Calu3 (cell line): ENCODE results near the gene ANKRD37. TPM values are rescaled to one million over a fixed set of nuclear protein-coding genes. Genes with fewer than 3 reads are reported as not detected.

Source experiments
- BruUV-seq: library from RNA; stranded (reverse); fragments of 400-500 nt; replicated peaks from 2 replicates; lab custom pipeline; 2021; lab: Mats Ljungman, UMichigan
- CTCF ChIA-PET: fragments of 300-600 bp; sonication (Branson Sonifier 250); formaldehyde crosslinking; loops from one replicate; lab custom pipeline; 2022; ENCODE audit warnings: antibody characterized with exemption; lab: Charles Lee
- DNase-seq: peaks from one replicate; pipeline ENCODE4 v3.0.0; 2022
- H3K27ac Mint-ChIP-seq: one replicate; pipeline ENCODE4 v1.8.0; 2022; ENCODE audit warnings: mixed read lengths; ENCODE audit not compliant: unreplicated experiment
- H3K27me3 Mint-ChIP-seq: one replicate; pipeline ENCODE4 v1.8.0; 2022; ENCODE audit warnings: mixed read lengths; ENCODE audit not compliant: unreplicated experiment
- H3K36me3 Mint-ChIP-seq: one replicate; pipeline ENCODE4 v1.8.0; 2022; ENCODE audit warnings: mild to moderate bottlenecking, moderate library complexity, mixed read lengths; ENCODE audit not compliant: insufficient read depth, unreplicated experiment
- H3K4me1 Mint-ChIP-seq: one replicate; pipeline ENCODE4 v1.8.0; 2022; ENCODE audit warnings: mild to moderate bottlenecking, low read depth, mixed read lengths; ENCODE audit not compliant: unreplicated experiment
- H3K4me3 Mint-ChIP-seq: one replicate; pipeline ENCODE4 v1.8.0; 2022; ENCODE audit warnings: mild to moderate bottlenecking, low read depth, moderate library complexity, mixed read lengths; ENCODE audit not compliant: unreplicated experiment
- H3K9me3 Mint-ChIP-seq: one replicate; pipeline ENCODE4 v1.8.0; 2022; ENCODE audit warnings: low read depth, mixed read lengths; ENCODE audit not compliant: unreplicated experiment
- intact Hi-C: fragments of 100-400 bp; cut with micrococcal nuclease; formaldehyde crosslinking; loops from one replicate; pipeline ENCODE4 v1.10.0; 2022; ENCODE audit not compliant: unreplicated experiment
- total RNA-seq: library from RNA; stranded (reverse); gene quantifications from 2 replicates; pipeline ENCODE4 v1.2.3, GENCODE V29; 2022
- TF ChIP-seq, protein P1 (sequence below): fragments of 200-600 bp; IDR thresholded peaks from one replicate; pipeline ENCODE4 v1.8.0; 2022; ENCODE audit warnings: antibody characterized with exemption; ENCODE audit not compliant: unreplicated experiment

ANKRD37 gene
- total RNA-seq, 1 experiment from 2014 or later = 4.4 TPM

DNA sequence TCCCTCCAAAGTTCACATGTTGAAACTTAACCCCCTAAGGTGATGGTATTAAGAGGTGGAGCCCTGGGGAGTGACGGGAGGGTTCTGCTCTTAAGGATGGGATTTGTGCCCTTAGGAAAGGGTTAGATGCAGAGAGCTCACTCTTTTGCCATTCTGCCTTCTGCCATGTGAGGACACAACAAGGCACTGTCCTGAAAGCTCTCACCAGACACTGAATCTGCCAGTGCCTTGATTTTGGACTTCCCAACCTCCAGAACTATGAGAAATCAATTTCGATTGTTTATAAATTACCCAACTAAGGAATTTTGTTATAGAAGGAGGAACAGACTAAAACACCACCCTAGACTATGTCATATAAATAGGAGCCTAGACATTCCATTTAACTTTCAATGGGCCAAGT is 12.6 kb upstream of the ANKRD37 start:
- H3K4me3 Mint-ChIP-seq = no peak overlapping the region
- no peaks in the 10 kb centered on the region for H3K36me3 Mint-ChIP-seq
- no peaks in the 10 kb centered on the region for H3K9me3 Mint-ChIP-seq
- TF ChIP-seq, protein P1, sequence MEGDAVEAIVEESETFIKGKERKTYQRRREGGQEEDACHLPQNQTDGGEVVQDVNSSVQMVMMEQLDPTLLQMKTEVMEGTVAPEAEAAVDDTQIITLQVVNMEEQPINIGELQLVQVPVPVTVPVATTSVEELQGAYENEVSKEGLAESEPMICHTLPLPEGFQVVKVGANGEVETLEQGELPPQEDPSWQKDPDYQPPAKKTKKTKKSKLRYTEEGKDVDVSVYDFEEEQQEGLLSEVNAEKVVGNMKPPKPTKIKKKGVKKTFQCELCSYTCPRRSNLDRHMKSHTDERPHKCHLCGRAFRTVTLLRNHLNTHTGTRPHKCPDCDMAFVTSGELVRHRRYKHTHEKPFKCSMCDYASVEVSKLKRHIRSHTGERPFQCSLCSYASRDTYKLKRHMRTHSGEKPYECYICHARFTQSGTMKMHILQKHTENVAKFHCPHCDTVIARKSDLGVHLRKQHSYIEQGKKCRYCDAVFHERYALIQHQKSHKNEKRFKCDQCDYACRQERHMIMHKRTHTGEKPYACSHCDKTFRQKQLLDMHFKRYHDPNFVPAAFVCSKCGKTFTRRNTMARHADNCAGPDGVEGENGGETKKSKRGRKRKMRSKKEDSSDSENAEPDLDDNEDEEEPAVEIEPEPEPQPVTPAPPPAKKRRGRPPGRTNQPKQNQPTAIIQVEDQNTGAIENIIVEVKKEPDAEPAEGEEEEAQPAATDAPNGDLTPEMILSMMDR = no peak
- DNase-seq = no peak
- H3K27ac Mint-ChIP-seq = peak overlapping the region; percentile 67
- H3K27me3 Mint-ChIP-seq = no peaks in the 10 kb centered on the region
- BruUV-seq = no TSS peak
- intact Hi-C loops = no loop called here
- CTCF ChIA-PET = interaction anchor here (0.7 kb wide), 1 partner anchor 1812 kb away, joined by 5 read pairs; no protein-coding TSS in a partner anchor
- peaks cover 7% of the 10 kb centered on the region for H3K4me1 Mint-ChIP-seq

DNA sequence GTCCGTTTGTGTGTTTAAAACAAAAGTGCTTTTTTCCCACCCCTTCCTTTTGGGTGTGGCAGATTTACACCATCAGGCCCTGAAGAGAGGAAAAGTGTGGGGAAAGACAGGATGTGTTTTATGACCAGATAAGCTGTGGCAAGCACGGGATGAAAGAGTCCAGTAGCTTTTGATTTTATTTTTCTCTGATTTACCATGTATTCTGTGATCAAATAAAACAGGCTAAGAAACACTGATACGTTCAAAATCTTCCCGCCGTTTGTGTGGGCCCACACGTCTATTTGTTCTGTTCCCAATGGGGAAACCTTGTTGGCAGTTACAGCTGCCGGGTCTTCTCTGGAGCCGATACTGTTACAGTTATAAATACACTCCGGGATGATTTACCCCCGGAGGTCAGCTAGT is 11.7 kb upstream of the ANKRD37 start:
- CTCF ChIA-PET = no interaction called here
- Mint-ChIP-seq H3K27me3 (no peaks in the 10 kb centered on the region), H3K4me1 (peaks cover 7% of the 10 kb centered on the region), H3K9me3 (no peaks in the 10 kb centered on the region), H3K27ac (no peak overlapping the region), H3K4me3 (no peak overlapping the region), H3K36me3 (no peaks in the 10 kb centered on the region)
- no TSS peak for BruUV-seq
- TF ChIP-seq, protein P1 = no peak
- intact Hi-C loops = no loop called here
- DNase-seq = no peak

DNA sequence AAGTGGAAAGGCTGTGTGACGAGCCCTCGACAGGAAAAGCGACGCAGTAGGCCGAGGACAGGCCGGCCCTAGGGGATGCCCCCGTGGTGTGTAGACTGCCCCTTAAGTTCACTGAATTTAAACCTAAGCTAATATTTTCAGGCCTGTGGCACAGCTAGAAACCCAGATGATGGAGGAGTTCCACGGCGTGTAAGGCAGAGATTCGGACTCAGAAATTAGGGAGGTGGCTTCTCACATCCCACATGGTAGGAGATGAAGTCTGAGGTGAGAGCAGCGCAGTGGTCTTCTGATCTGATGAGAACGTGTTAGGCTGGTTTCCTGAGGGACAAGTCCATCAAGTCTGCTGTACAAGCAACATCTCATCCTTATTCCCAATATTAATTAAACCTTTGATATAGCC is 8.7 kb upstream of the ANKRD37 start:
- BruUV-seq = no TSS peak
- Mint-ChIP-seq H3K27me3 (no peaks in the 10 kb centered on the region), H3K4me3 (no peak overlapping the region), H3K4me1 (peaks cover 7% of the 10 kb centered on the region), H3K9me3 (no peaks in the 10 kb centered on the region), H3K36me3 (no peaks in the 10 kb centered on the region), H3K27ac (no peak overlapping the region)
- intact Hi-C loops = no loop called here
- DNase-seq = no peak
- TF ChIP-seq, protein P1 = no peak
- CTCF ChIA-PET = no interaction called here

DNA sequence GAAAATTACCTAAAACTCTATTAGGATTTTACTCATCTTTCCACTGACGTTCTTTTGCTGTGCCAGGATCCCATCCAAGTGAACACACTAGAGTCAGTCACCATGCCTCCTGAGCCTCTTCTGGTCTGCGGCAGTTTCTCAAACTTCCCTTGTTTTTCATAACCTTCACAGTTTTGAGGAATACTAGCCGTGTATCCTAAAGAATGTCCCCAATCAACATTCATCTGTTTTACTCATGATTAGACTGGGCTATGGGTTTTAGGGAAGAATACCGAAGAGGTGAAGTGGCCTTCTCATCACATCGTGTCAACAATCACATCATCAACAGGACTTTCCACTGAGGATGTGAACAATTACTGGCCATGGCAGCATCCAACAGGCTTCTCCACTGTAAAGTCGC is 5.7 kb upstream of the ANKRD37 start:
- no peaks in the 10 kb centered on the region for H3K27me3 Mint-ChIP-seq
- H3K36me3 Mint-ChIP-seq = peaks cover 5% of the 10 kb centered on the region
- TF ChIP-seq, protein P1 = no peak
- CTCF ChIA-PET = no interaction called here
- no peak overlapping the region for H3K27ac Mint-ChIP-seq
- no TSS peak for BruUV-seq
- no peak overlapping the region for H3K4me3 Mint-ChIP-seq
- DNase-seq = no peak
- H3K4me1 Mint-ChIP-seq = peaks cover 8% of the 10 kb centered on the region
- intact Hi-C loops = no loop called here
- H3K9me3 Mint-ChIP-seq = no peaks in the 10 kb centered on the region
